NB4 (cell line): ENCODE measurements around the gene RMI2.
A peak's percentile ranks its signal among the peaks of the same experiment; 100 is the strongest.
"Not testable (repeated sequence)": the region's sequence is repeated elsewhere in the genome, so short reads cannot be mapped to it uniquely, and the experiment has no call there.

Source experiments
- DNase-seq: peaks from one replicate; pipeline ENCODE4 v3.0.0; 2010; ENCODE audit warnings: low read depth
- H3K4me3 ChIP-seq: one replicate; pipeline ENCODE4 v1.5.1; 2011; ENCODE audit warnings: mild to moderate bottlenecking, low read depth, low read length, moderate library complexity
- CTCF ChIP-seq: IDR thresholded peaks from one replicate; pipeline ENCODE4 v1.5.1; 2012; ENCODE audit warnings: low read depth, low read length
- MAX ChIP-seq: IDR thresholded peaks from 2 replicates; pipeline ENCODE4 v1.6.1; 2011; ENCODE audit warnings: low read depth, low read length
- MYC ChIP-seq: IDR thresholded peaks from 2 replicates; pipeline ENCODE4 v1.6.1; 2011; ENCODE audit warnings: low read depth, low read length
- POLR2A ChIP-seq: IDR thresholded peaks from 2 replicates; pipeline ENCODE4 v1.6.1; 2011; ENCODE audit warnings: mild to moderate bottlenecking; ENCODE audit not compliant: insufficient read length; ENCODE audit errors: extremely low read depth

The RMI2 gene

GRCh38 chr16:11298143-11298900, 46.9 kb upstream of the RMI2 start:
- H3K4me3 ChIP-seq = no peak overlapping the region
- DNase-seq = peak; percentile 35
- no peak for TF ChIP-seq MAX
- no peak for TF ChIP-seq POLR2A
- TF ChIP-seq MYC = no peak

- peak; percentile 18 for DNase-seq
Observed at GRCh38 chr16:11298950-11299547, 46.2 kb upstream of the RMI2 start.

GRCh38 chr16:11299865-11300559, 45.2 kb upstream of the RMI2 start:
- no peak for TF ChIP-seq MYC
- TF ChIP-seq CTCF = no peak
- no peak for TF ChIP-seq MAX
- TF ChIP-seq POLR2A = no peak
- DNase-seq = no peak
- no peak overlapping the region for H3K4me3 ChIP-seq

More at GRCh38 chr16:11298950-11299547, 46.2 kb upstream of the RMI2 start:
- not testable (repeated sequence) for H3K4me3 ChIP-seq

- no peak for DNase-seq
- no peak for TF ChIP-seq POLR2A
- no peak for TF ChIP-seq MYC
- TF ChIP-seq CTCF = no peak
- no peak for TF ChIP-seq MAX
Observed at GRCh38 chr16:11300560-11300892, 44.7 kb upstream of the RMI2 start.

GRCh38 chr16:11301645-11302501, 43.4 kb upstream of the RMI2 start:
- no peak overlapping the region for H3K4me3 ChIP-seq
- TF ChIP-seq MYC = no peak
- no peak for TF ChIP-seq POLR2A
- TF ChIP-seq CTCF = no peak
- DNase-seq = no peak

More at GRCh38 chr16:11300560-11300892, 44.7 kb upstream of the RMI2 start:
- no peak overlapping the region for H3K4me3 ChIP-seq

- H3K4me3 ChIP-seq = no peak overlapping the region
- DNase-seq = no peak
- TF ChIP-seq POLR2A = no peak
- no peak for TF ChIP-seq MAX
- TF ChIP-seq CTCF = no peak
- TF ChIP-seq MYC = no peak
Observed at GRCh38 chr16:11302977-11303376, 42.3 kb upstream of the RMI2 start.
